Pons (tissue), 1 donor: ENCODE measurements around the gene ERN1.
A peak's percentile ranks its signal among the peaks of the same experiment; 100 is the strongest.
"Not testable (repeated sequence)": the region's sequence is repeated elsewhere in the genome, so short reads cannot be mapped to it uniquely, and the experiment has no call there.

Experiments used
- DNase-seq: peaks from one replicate; pipeline ENCODE4 v3.0.0-alpha.2; 2016; ENCODE audit warnings: low spot score

ERN1 gene

DNA sequence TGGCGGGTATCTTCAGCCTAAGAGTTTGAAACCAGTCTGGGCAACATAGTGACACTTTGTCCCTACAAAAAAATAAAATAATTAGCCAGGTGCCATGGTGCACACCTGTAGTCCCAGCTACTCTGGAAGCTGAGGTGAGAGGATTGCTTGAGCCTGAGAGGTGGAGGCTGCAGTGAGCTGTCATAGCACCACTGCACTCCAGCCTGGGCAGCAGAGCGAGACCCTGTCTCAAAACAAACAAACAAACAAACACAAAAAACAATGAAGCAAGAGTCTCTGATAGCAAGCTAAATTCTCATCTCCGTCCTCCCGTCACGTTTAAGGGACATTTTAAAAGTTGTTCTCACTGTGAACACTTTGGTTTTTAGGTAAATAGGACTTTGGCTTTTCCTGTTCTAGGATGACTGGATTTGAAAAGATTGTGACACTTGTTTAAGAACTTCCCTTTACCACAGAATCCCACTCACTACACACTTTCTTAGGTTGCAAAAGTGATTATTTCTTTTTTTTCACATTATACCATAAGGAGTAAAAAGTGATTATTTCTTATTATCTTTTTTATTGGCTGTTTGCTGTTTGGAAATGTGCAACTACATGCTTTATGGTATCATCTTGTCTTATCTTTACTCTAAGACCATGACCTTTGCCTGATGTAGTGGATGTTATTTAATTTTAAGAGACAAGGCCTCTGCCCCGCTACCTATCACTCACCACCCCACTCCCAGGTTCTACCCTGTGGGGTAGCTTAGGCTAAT is 4.4 kb upstream of the ERN1 start:
- DNase-seq = no peak

DNA sequence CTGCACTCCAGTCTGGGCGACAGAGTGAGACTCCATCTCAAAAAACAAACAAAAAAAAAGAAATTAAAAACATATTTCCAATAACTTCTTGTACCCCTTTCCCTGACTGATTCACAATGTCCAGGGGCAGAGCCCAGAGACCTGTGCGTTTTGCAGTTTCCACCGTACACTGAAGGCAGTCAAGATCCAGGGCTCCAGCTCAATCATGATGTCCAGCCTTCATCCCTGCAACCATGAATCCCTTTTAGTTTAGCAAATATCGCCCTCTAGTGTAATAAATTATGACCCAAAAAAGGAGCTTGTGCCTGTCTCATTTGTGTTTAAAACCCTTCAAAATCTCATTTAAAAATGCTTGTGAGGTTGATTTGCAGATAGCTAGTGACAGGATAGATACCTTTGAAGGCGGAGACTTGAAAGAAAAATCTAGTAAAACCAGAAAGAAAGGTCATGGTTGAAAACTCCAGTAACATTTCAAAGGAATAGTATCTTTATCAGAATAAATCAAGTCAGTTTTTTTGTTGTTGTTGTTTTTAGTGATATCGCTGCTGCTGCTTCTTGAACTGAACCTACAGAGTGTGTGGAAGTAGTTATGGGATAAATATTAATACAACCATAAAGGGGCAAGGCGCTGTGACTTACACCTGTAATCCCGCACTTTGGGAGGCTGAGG is 3.7 kb upstream of the ERN1 start:
- peak; percentile 77 for DNase-seq

DNA sequence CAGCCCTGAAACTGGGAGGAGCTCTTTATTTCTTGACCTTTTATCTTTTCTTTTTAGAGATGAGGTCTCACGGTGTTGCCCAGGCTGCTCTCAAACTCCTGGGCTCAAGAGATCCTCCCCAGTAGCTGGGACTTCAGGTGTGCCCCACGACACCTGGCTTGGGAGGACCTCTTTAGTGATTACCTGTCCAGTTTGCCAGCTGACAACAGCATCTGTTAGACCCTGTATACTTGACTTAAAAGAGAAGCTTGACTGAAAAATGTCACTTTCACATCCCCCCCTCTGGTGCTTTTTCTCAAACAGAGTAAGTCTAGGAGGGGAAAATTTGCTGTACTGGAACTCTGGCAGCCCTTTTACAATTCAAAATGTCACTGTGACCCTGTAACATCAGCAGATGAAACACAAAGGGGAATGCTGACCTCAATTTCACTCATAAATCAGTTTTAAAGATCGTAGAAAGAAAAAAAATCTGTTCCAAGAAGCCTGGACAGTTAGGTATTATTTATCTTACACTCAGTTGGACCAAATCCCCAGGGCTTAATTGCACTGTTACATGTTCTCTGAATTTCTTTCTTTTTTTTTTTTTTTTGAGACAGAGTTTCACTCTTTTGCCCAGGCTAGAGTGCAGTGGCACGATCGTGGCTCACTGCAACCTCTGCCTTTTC is 1.8 kb upstream of the ERN1 start:
- DNase-seq = no peak

DNA sequence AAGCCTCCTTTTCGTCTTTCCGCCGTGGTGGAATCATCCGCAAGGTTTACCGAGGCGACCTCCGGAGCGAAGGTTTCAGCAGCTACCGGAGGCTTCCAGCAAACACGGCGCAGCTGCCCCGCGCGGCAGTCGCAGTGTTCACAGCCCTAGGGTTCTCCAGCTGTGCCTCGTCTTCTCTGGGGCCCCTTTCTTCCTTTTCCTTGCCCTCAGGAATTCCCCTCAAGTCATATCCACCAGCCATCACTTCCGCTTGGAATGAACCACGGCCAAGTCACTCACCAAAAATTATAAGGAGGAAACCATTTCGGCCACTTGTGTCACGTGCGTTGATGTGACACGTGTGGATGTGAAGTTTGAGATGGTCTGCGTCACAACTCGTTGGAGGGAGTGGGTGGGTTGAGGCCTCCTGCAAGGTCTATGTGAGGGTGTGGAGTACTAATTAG is 636 bp upstream of the ERN1 start:
- peak; percentile 45 for DNase-seq

DNA sequence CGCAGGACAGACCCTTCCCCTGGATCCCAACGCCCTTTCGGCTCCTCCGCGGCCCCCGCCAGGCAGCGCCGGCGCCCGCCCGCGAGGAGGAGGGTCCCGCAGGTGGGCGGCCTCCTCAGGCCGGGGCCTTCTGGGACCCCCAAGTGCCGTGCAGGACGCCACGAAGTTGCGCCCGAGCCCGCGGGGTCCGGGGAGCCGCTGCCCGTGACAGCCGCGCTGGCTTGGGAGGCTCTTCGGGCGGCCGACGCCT is 504 bp downstream of the ERN1 start:
- DNase-seq = no peak

DNA sequence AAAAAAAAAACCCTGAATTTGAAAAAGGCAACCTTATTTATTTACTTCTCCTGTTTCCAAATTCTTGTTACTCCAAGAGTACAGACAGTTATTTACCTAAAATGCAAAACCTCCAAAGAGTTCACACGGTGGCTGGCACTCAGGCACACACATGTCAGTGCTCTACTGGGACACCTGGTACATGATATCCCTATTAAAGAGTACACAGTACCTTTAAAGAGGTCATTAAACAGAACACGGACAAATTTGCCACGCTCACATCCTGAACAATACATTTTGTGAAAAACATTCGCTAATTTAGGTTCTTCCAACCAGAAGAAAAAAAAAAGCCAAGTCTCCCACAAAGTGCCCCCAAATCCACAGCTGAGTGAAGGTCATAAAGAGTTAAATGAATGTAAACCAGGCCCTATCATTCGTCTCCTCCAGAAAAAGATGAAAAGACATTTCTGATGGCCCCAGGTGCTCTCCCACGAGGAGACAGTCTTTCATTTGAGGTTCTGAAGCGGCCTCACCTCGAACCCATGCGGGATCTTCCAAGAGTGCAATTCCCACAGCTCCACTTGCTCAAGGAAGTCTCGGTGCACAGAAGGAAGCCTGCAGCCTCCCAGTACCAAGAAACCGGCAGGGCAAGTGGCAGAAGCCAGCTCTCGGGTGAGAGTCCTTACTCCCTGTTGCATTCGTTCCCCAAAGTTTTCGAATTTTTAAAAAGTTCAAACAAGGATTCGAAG is 993 bp downstream of the ERN1 start:
- DNase-seq = no peak

DNA sequence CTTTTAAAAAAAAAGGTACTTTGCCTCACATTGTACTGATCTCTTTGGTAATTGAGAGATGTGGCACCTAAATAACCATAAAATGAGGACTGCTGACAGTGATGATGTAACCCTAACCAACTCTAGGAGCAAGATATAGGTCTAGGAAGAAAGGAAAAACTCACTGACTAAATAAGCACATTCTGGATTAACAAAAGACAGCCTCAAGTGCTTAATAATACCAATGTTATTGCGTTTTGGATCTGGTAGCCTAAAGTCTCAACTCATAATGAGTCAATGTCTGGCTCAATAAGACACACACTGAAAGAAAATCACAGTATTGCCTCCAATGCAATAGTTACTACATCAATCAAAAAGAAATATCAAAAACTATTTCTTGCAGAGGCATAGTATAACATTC is 3.0 kb downstream of the ERN1 start:
- no peak for DNase-seq

DNA sequence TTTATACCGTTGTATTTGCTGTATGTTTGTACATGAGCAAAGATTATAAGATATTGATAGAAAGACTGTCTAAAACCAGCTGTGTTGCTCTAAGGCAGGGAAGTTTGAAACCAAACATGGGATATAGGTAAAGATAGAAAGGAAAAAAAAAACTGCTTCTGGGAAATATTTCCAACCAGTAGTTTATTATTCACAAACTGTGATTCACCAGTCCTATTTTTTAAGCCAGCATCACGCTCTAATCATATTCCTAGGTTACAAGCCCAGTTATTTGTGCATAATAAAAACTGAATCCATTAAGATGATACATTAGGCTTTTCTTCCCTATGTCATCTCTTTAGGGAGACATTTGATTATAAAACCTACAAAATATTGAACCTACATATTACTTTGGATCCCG is 4.0 kb downstream of the ERN1 start:
- no peak for DNase-seq

DNA sequence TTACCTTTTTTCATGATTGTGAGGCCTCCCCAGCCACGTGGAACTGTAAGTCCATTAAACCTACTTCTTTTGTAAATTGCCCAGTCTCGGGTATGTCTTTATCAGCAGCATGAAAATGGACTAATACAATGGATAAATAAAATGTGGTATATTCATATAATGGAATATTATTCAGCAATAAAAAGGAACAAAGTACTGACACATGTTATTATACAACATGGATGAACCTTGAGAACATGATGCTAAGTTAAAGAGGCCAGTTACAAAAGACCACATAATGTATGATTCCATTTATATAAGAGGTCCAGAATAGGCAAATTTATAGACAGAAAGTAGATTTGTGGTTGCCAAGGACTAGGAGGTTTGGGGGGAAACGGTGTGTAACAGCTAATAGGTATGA is 5.3 kb downstream of the ERN1 start:
- DNase-seq = no peak

DNA sequence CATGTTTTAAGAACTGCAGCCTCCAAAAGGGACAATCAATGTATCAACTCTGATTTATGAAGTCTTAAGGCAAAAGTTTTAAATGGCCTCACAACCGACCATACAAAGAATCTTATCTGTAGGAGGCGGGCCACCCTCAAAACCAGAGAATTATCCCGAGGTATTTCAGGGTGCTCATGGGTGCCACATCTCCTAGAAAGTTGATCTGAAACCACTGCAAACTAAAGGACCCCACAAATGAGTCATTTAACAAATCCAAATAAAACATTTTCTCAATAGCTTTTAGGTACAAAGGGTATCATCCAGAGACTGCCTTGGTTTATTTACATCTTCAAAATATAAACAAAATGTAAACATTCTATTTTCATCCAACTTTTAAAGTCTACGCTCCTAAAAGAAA is 6.8 kb downstream of the ERN1 start:
- DNase-seq = no peak

DNA sequence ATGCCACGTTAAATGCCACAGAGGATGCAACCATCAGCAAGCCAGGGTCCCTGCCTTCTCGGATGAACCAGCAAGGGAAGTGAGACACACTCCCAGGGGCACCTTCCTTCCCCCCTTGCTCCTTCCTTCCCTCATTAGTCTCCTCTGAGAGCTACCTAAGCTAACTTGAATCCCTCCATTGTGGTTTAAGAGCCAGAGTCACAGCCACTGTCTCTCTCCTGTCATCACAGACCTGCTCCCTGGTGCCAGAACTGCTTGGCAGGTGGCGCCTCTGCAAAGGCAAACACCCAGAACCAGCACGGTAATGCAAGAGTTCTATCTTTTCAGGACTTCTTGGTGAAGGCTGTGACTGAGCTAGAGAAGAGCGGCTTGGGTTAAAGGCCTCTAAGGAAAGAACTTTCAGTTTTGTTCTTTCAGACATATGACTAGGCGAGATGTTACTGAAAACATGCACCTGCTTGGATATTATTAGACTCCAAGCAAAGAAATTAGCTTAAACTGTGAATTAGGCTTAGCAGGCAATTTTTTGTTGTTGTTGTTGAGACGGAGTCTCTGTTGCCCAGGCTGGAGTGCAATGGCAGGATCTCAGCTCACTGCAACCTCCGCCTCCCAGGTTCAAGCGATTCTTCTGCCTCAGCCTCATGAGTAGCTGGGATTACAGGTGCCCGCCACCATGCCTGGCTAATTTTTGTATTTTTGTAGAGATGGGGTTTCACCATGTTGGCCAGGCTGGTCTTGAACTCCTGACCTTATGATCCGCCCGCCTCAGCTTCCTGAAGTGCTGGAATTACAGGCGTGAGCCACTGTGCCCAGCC is 8.8 kb downstream of the ERN1 start:
- DNase-seq = not testable (repeated sequence)

DNA sequence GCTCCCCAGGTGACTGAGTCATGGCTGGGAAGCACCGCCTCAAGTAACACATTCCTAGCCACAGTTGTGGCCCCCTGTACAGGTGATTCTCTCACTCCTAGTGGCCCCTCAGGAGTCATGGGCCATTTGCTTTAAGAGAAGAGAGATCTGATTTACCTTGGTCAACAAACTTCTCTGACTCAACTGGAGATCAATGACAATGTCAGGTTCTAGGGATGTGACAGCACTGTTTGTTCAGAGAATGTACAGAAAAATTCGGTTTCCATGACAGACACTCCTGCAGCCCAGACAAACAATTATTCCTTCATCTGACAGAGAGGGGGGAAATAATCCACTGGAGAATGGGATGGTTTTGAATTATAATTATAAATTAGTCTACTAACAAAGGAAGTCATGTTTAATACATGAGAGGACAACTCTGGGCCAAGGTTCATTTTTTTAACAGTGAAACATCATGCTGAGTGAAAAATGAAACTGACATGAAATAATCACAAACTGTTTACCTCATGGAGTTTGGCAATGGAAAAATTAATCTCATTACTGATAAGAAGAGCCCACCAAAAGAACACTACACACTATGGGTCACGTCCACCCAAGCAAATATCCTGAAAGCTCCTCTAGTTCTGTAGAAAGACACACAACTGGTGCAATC is 9.7 kb downstream of the ERN1 start:
- DNase-seq = no peak

DNA sequence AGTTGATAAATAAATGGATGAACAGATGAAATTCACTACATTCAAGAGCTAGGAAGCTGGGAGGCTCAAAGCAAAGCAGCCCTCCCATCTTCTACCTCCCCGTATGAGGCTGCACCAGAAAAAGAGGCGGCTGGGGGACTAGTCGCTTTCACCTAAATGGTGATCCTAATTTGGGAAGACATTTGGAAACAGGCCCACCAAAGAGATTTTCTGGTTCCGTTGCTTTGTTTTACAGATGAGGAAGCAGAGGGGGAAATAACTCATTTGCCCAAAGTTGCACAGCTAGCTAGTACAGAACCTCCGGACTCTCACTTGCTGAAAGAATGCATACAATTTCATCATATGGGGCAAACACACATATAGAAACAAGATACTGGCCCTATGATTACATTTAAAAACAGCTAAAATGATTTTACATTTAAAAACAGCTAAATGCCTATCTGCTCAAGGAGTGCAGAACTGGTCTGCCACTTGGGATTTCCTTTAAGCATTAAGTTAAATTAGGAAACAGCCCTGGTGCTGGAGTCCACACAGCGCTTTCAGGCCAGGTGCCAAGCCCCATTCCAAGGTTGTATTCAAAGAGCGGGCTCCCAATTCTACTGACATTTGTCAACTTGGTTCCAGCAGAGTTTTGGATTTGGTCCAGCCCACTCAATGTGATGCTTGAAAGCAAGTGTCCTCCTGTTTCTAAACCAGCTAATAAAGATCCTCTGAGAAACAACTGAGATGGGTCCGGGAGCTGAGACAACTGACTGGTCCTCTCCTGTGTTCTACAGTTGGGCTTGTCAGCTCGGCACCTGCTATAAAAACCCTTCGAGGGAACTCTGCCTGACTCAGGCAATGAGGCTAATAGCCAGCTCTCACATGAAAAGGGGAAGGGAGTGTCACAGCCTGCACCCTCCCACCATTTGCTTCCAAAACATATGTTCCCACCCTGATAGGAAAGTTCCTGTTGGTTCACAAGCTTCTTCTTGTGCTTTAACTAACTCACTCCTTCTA is 11.7 kb downstream of the ERN1 start:
- peak; percentile 28 for DNase-seq

DNA sequence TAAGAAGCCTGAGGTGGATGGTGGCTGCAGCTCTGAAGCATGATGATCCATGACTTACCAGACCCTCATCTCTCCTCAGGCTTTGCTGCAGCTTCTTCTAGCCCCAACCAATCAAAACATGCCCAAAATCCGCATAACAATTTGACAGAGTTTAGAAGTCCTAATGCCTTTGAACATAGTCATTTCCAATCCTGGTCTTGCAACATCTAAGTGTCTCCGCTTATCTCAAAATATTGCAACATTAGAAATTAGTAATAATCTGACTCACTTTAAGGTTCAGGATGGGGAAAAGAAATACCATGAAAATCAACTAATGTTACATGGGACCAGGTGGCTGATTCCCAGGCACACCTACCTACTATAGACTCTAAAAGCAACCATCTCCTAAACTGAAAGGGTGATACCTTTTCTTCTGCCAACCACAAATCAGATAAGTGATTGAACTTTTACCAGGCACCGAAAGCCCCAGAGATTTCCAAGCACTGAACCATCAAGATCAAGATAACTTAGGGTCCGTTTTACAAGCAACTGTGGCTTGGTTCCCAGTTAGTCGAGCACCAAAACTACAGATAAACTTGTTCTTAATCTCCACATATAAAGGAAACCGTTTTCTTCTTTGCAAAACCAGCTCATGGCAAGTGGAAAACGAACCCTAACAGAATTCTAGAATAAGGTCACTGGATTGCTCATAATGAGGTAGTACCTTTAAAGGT is 14.0 kb downstream of the ERN1 start:
- no peak for DNase-seq

DNA sequence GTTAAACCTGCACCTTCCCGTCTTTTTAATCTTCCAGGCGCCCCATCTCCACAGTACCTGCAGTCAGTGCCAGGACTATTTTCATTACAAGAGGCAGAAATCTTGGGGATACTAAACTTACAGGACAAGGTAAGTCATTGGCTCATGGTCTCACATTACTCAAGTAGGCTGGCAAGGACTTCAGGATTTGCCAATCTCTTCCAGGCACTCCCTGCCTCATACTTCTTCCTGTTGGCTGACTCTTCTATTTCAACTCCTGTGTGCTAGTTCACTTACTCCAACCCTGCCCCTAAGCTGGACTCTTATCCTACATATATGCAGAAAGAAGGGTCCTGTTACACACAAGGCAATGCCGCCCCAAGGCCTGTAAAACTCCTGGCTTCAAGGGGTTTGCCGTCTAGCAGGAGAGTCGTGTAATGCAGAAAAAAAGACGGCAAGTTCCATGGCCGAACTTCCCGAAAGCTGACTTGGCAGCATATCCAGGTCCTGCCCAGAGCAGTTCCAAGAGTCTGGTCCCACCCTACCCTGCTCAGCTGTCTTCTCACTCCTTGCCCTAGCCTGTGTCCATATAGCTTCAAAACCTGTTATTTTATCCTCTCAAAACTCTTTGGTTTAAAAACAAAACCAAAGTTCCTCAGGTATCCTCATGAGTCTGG is 14.8 kb downstream of the ERN1 start:
- DNase-seq = no peak

DNA sequence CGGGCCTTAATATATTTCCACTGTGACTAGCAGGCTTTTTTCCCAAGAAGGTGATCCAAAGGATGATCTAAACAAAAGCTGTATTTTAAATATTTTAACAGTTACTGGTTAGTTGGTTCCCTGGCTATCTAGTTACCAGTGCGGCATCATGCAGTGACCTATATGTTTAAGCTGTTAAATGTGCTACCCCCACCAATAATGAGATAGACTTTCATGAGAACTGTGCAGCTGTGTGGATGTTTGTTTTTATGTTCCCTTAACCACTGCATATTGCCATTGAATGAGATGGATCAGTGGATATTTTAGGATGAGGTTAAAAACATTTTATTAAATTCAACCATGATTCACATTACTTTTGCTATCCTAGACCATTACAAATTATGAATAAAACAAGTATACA is 16.9 kb downstream of the ERN1 start:
- no peak for DNase-seq

DNA sequence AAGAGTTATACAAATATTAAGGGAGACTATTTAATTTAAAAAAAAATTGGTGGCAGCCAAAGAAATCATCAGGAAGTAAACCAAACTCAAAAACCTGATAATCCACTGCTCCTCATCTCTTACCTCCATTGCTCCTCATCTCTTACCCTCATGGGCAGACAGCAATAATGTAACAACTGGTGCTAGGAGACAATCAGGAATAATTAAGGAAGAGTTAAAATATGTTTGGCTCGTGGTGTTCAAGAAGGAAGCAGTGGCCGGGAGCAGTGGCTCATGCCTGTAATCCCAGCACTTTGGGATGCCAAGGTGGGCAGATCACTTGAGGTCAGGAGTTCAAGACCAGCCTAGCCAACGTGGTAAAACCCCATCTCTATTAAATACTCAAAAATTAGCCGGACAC is 18.1 kb downstream of the ERN1 start:
- no peak for DNase-seq

DNA sequence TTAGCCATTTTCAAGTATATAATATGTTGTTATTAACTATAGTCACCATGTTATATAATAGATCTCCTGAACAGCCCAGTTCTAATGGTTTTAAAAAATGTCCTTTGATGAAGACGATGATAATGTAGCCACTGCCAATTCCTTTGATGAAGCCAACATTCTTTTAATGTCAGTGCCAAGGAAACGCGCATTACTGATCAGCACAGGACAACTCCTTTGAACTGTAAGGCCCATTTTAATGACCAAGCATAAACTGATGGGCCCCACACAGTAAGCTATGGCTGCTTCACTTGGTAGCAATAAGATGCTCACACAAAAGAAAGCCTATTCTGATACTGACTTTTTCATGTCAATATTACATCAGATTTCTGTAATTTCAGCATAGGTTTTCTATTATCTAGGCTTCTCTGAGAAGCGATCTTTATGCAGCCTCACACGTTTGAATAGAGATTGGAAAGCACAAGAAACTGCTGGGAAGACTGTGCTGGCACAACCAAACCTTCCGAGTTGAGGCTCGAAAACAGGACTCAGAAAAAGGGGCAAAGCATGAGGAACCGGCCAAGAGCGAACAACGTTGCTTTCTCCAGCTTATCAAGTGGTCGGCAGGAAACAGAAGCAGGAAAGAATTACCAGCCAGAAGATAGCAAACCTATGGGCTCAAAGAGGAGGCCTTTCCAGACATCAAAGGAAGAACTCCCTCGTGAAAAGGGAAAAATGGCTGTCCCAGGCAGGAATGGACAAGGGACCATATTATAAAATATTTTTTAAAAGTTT is 19.4 kb downstream of the ERN1 start:
- no peak for DNase-seq
